GM12878 (cell line): ENCODE measurements around the gene OGDHL.

Experiments
- CTCF ChIP-seq, 3 experiments: IDR thresholded peaks in 2 of 3; conservative IDR thresholded peaks in 1 of 3; 2 replicates each; pipeline ENCODE4 v1.5.1; 2011; ENCODE audit warnings: low read depth in 3 of 3, low read length in 3 of 3, mild to moderate bottlenecking in 3 of 3, control low read depth in 2 of 3, moderate library complexity in 2 of 3, inconsistent platforms in 1 of 3, mixed read lengths in 1 of 3; ENCODE audit not compliant: control insufficient read depth in 2 of 3, insufficient read depth in 1 of 3; ENCODE audit errors: extremely low read depth in 1 of 3
- LARP7 ChIP-seq: fragments of 450-650 bp; IDR thresholded peaks from 2 replicates; pipeline ENCODE4 v1.6.1; 2017; ENCODE audit warnings: mild to moderate bottlenecking
- RBBP5 ChIP-seq: fragments of 200-600 bp; sonication (generic); conservative IDR thresholded peaks from 2 replicates; pipeline ENCODE4 v1.6.1; 2016
- ZNF384 ChIP-seq: IDR thresholded peaks from 2 replicates; pipeline ENCODE4 v1.6.1; 2012; ENCODE audit warnings: low read depth, mild to moderate bottlenecking, low read length, improper control_type of control experiment, borderline replicate concordance

GRCh38 chr10:49690698-49691356 is 71.3 kb downstream of the OGDHL start:
- no peak for TF ChIP-seq LARP7
- TF ChIP-seq CTCF (IDR thresholded peaks at IDR 0.05 in 2 of 3, conservative IDR thresholded peaks at IDR 0.05 in 1 of 3; ENCODE audit: control insufficient read depth in 2 of 3, extremely low read depth in 1 of 3, insufficient read depth in 1 of 3, low read depth in 3 of 3, low read length in 3 of 3) = no peak
- TF ChIP-seq ZNF384 = no peak
- no peak for TF ChIP-seq RBBP5
